Trophoblast cell (in vitro differentiated cells and primary cell): ENCODE data around the gene SELP.
"Not testable (repeated sequence)": the region's sequence is repeated elsewhere in the genome, so short reads cannot be mapped to it uniquely, and the experiment has no call there.

ENCODE experiments used
- DNase-seq, 2 donors: peaks; one replicate each; pipeline ENCODE4 v3.0.0-alpha.2; 2016
- H2AFZ ChIP-seq: 2 replicates; pipeline ENCODE4 v1.6.1; 2013; ENCODE audit warnings: low read length, moderate library complexity, mild to moderate bottlenecking; ENCODE audit not compliant: insufficient read depth, poor library complexity
- H2AK5ac ChIP-seq: 2 replicates; pipeline ENCODE4 v1.6.1; 2013; ENCODE audit warnings: mild to moderate bottlenecking, low read length
- H2BK120ac ChIP-seq: 2 replicates; pipeline ENCODE4 v1.6.1; 2013; ENCODE audit warnings: low read length, mild to moderate bottlenecking, moderate library complexity; ENCODE audit not compliant: insufficient read depth, poor library complexity
- H2BK12ac ChIP-seq: 2 replicates; pipeline ENCODE4 v1.6.1; 2013; ENCODE audit warnings: mild to moderate bottlenecking, low read length, moderate library complexity
- H2BK5ac ChIP-seq: 2 replicates; pipeline ENCODE4 v1.6.1; 2013; ENCODE audit warnings: low read length, low read depth, moderate library complexity, mild to moderate bottlenecking; ENCODE audit not compliant: poor library complexity
- H3K14ac ChIP-seq: 2 replicates; pipeline ENCODE4 v1.6.1; 2013; ENCODE audit warnings: mild to moderate bottlenecking, low read length
- H3K18ac ChIP-seq: 2 replicates; pipeline ENCODE4 v1.6.1; 2013; ENCODE audit warnings: mild to moderate bottlenecking, low read length
- H3K23ac ChIP-seq: 2 replicates; pipeline ENCODE4 v1.6.1; 2013; ENCODE audit warnings: low read length
- H3K27ac ChIP-seq: 2 replicates; pipeline ENCODE4 v1.5.1; 2013; ENCODE audit warnings: low read depth, mild to moderate bottlenecking, inconsistent platforms, low read length, moderate library complexity
- H3K27me3 ChIP-seq: 2 replicates; pipeline ENCODE4 v1.6.1; 2013; ENCODE audit warnings: inconsistent platforms, mild to moderate bottlenecking, low read length, moderate library complexity; ENCODE audit not compliant: insufficient read depth
- H3K36me3 ChIP-seq, 2 experiments: 1 replicate in 1 of 2; 2 replicates in 1 of 2; pipeline ENCODE4 v1.6.1; 2013; ENCODE audit warnings: low read length in 2 of 2, mild to moderate bottlenecking in 2 of 2, moderate library complexity in 1 of 2; ENCODE audit not compliant: insufficient read depth in 2 of 2, control insufficient read depth in 1 of 2
- H3K4ac ChIP-seq: 2 replicates; pipeline ENCODE4 v1.6.1; 2013; ENCODE audit warnings: low read depth, mild to moderate bottlenecking, low read length, moderate library complexity
- H3K4me1 ChIP-seq, 2 experiments: 1 replicate in 1 of 2; 2 replicates in 1 of 2; pipeline ENCODE4 v1.6.1; 2013; ENCODE audit warnings: low read length in 2 of 2, mild to moderate bottlenecking in 2 of 2, moderate library complexity in 1 of 2; ENCODE audit not compliant: insufficient read depth in 2 of 2, control insufficient read depth in 1 of 2
- H3K4me2 ChIP-seq: 2 replicates; pipeline ENCODE4 v1.6.1; 2013; ENCODE audit warnings: inconsistent platforms, mild to moderate bottlenecking, low read length, moderate library complexity
- H3K4me3 ChIP-seq: 2 replicates; pipeline ENCODE4 v1.5.1; 2013; ENCODE audit warnings: mild to moderate bottlenecking, low read depth, low read length, inconsistent platforms
- H3K79me1 ChIP-seq: one replicate; pipeline ENCODE4 v1.6.1; 2013; ENCODE audit warnings: low read length
- H3K79me2 ChIP-seq: 2 replicates; pipeline ENCODE4 v1.6.1; 2013; ENCODE audit warnings: low read length, mild to moderate bottlenecking; ENCODE audit not compliant: control insufficient read depth, insufficient read depth, poor library complexity
- H3K9ac ChIP-seq: 2 replicates; pipeline ENCODE4 v1.6.1; 2013; ENCODE audit warnings: mild to moderate bottlenecking, low read length
- H3K9me3 ChIP-seq: 2 replicates; pipeline ENCODE4 v1.6.1; 2013; ENCODE audit warnings: low read depth, mild to moderate bottlenecking, control low read depth, inconsistent platforms, low read length; ENCODE audit not compliant: insufficient read depth
- H4K12ac ChIP-seq: 2 replicates; pipeline ENCODE4 v1.6.1; 2013; ENCODE audit warnings: low read depth, mild to moderate bottlenecking, low read length, moderate library complexity
- H4K8ac ChIP-seq: 2 replicates; pipeline ENCODE4 v1.6.1; 2013; ENCODE audit warnings: low read depth, mild to moderate bottlenecking, low read length, moderate library complexity
- H4K91ac ChIP-seq: one replicate; pipeline ENCODE4 v1.6.1; 2013; ENCODE audit warnings: low read depth, mild to moderate bottlenecking, low read length, moderate library complexity
- WGBS: extraction: QIAGEN DNeasy Blood & Tissue Kit; methylation state at CpG from one replicate; pipeline ENCODE4 v1.1.7; 2013; ENCODE audit warnings: missing lambda C conversion rate; ENCODE audit not compliant: insufficient read length, insufficient coverage; ENCODE audit errors: extremely low coverage; 5-methylcytosine and 5-hydroxymethylcytosine counted together

Gene SELP

DNA sequence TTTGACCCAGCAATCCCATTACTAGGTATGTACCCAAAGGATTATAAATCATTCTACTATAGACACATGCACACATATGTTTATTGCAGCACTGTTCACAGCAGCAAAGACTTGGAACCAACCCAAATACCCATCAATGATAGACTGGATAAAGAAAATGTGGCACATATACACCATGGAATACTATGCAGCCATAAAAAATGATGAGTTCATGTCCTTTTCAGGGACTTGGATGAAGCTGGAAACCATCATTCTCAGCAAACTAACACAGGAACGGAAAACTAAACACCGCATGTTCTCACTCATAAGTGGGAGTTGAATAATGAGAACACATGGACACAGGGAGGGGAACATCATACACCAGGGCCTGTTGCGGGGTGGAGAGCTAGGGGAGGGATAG is 40.3 kb upstream of the SELP start:
- not testable (repeated sequence) for H3K79me1 ChIP-seq, H3K14ac ChIP-seq, H2AK5ac ChIP-seq, H3K4ac ChIP-seq, H4K12ac ChIP-seq, H4K91ac ChIP-seq, H2BK12ac ChIP-seq, H3K27me3 ChIP-seq, H3K27ac ChIP-seq, H3K4me2 ChIP-seq, H2AFZ ChIP-seq, H3K4me3 ChIP-seq, H3K4me1 ChIP-seq, H2BK5ac ChIP-seq, H3K9me3 ChIP-seq, H3K79me2 ChIP-seq, H3K9ac ChIP-seq, H4K8ac ChIP-seq, DNase-seq, H3K36me3 ChIP-seq, H2BK120ac ChIP-seq, H3K23ac ChIP-seq, H3K18ac ChIP-seq
- no CpG with 5 or more reads among the region's 3 CpGs for WGBS

DNA sequence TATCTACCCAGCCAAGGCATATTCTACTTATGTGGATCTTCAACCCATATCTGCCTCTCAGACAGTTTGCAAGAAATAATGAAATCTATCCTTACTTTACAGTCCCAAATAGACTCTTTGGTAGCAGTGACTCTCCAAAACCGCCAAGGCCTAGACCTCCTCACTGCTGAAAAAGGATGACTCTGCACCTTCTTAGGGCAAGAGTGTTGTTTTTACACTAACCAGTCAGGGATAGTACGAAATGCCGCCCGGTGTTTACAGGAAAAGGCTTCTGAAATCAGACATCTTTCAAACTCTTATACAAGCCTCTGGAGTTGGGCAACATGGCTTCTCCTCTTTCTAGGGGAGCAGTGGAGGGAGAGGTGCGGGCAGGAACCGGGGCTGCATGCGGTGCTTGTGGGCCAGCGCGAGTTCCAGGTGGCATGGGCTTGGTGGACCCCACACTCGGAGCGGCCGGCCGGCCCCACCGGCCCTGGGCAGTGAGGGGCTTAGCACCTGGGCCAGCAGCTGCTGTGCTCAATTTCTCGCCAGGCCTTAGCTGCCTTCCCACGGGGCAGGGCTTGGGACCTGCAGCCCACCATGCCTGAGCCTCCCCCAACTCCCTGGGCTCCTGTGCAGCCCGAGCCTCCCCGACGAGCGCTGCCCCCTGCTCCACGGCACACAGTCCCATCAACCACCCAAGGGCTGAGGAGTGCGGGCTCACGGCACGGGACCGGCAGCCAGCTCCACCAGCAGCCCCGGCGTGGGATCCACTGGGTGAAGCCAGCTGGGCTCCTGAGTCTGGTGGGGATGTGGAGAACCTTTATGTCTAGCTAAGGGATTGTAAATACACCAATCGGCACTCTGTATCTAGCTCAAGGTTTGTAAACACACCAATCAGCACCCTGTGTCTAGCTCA is 38.0 kb upstream of the SELP start:
- not testable (repeated sequence) for H2BK12ac ChIP-seq, H3K36me3 ChIP-seq, H3K9me3 ChIP-seq, H3K4me3 ChIP-seq, H3K4me1 ChIP-seq, H2BK120ac ChIP-seq, DNase-seq, H3K79me1 ChIP-seq, H3K79me2 ChIP-seq, H2BK5ac ChIP-seq, H4K91ac ChIP-seq, H3K27ac ChIP-seq, H3K14ac ChIP-seq, H3K23ac ChIP-seq, H3K27me3 ChIP-seq, H2AK5ac ChIP-seq, H4K12ac ChIP-seq, H3K4ac ChIP-seq, H3K18ac ChIP-seq, H2AFZ ChIP-seq, H4K8ac ChIP-seq, H3K9ac ChIP-seq, H3K4me2 ChIP-seq
- WGBS: no CpG with 5 or more reads among the region's 28 CpGs

DNA sequence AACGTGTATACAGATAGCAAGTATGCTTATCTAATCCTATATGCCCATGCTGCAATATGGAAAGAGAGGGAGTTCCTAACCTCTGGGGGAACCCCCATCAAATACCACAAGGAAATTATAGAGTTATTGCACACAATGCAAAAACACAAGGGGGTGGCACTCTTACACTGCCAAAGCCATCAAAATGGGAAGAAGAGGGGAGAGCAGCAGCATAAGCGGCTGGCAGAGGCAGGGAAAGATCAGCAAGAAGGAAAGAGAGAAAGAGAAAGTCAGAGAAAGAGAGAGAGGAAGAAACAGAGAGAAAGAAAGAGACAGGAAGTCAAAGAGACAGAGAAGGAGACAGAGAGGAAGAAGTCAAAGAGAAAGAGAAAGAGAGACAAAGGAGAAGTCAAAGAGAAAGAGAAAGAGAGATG is 37.3 kb upstream of the SELP start:
- not testable (repeated sequence) for H3K79me1 ChIP-seq, H2AFZ ChIP-seq, H2BK120ac ChIP-seq, H4K12ac ChIP-seq, H3K18ac ChIP-seq, H4K8ac ChIP-seq, H3K4me2 ChIP-seq, H3K4me1 ChIP-seq, H3K36me3 ChIP-seq, H3K4ac ChIP-seq, H3K27ac ChIP-seq, H2BK12ac ChIP-seq, H3K27me3 ChIP-seq, H4K91ac ChIP-seq, H3K9ac ChIP-seq, DNase-seq, H2AK5ac ChIP-seq, H3K14ac ChIP-seq, H2BK5ac ChIP-seq, H3K9me3 ChIP-seq, H3K79me2 ChIP-seq, H3K23ac ChIP-seq, H3K4me3 ChIP-seq
- no CpG with 5 or more reads among the region's 2 CpGs for WGBS

DNA sequence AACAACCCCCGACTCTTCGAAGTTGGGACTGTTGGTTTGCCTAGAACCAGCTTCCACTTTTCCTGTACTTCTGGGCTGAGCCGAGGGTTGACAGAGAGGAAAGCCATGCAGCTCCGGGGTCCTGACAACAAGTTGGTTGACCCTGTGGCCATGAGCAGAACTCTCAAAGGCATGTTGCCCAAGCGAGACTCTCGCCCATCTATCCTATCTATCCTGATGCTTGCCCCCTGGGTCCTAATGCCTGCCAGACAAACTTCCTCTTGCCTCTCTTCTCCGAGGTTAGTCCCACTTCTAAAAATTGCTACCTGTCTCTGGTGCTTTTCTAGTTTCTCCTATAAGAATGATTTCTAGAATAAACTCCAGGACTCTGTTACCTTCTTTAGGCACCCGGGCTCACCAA is 32.8 kb upstream of the SELP start:
- not testable (repeated sequence) for H2AK5ac ChIP-seq, H3K4me3 ChIP-seq, H3K4me2 ChIP-seq, H3K23ac ChIP-seq, H3K9me3 ChIP-seq, H2BK5ac ChIP-seq, H3K4ac ChIP-seq, H3K9ac ChIP-seq, H4K91ac ChIP-seq, H3K27me3 ChIP-seq, H3K36me3 ChIP-seq, H2BK12ac ChIP-seq, H3K4me1 ChIP-seq, H2BK120ac ChIP-seq, H4K8ac ChIP-seq, H4K12ac ChIP-seq, H3K79me2 ChIP-seq, H3K14ac ChIP-seq, H3K27ac ChIP-seq, DNase-seq, H2AFZ ChIP-seq, H3K79me1 ChIP-seq, H3K18ac ChIP-seq
- no CpG with 5 or more reads among the region's 8 CpGs for WGBS
